Measurements from ENCODE around the gene NUP133.

NUP133 gene

DNA sequence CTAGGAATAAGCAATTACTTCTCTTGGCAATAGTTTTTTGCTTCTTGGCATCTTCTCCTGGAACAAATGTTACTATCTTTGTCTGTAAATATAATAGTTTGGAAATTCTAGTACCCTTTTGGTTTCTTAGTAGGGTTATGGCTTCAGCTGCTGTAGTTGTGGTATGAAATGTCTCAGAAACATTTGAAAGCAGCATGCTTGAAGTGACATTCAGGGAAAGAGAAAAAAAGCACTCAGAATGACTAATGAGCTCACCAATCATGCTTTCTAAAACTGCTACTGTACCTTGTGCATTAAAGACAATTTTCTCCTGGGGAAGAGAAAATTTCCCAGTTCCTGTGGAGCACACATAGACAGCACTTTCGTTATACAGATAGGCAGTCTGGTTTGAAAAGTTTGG is 21.0 kb downstream of the NUP133 start:
- ChIA-PET CTCF (interaction anchor here (0.6 to 1.2 kb wide), 2 partner anchors 11 to 46 kb away, joined by 3 read pairs; no protein-coding TSS in a partner anchor), POLR2A (interaction anchor here (1.1 kb wide), 1 partner anchor 19 kb away, joined by 3 read pairs; no protein-coding TSS in a partner anchor)
- Histone ChIP-seq H3K9me3 (ENCODE audit: control insufficient read depth, insufficient read depth, low read depth, low read length) (no peaks in the 10 kb centered on the region), H3K36me3 (ENCODE audit: control insufficient read depth in 2 of 2, insufficient read depth in 1 of 2, low read length in 2 of 2) (peaks cover 91 to 93% of the 10 kb centered on the region in 2 experiments), H3K27ac (ENCODE audit: extremely low read depth, low read depth, low read length) (no peak overlapping the region), H3K4me3 (ENCODE audit: low read depth, low read length) (no peak overlapping the region), H3K4me1 (ENCODE audit: control insufficient read depth, insufficient read depth, low read length) (no peaks in the 10 kb centered on the region)
- TF ChIP-seq PRDM1 (tag by site-specific recombination; IDR thresholded peaks at IDR 0.05) (peak; percentile 82), OSR2 (tag by site-specific recombination; IDR thresholded peaks at IDR 0.05) (no peak)
- TF ChIP-seq, protein P1, sequence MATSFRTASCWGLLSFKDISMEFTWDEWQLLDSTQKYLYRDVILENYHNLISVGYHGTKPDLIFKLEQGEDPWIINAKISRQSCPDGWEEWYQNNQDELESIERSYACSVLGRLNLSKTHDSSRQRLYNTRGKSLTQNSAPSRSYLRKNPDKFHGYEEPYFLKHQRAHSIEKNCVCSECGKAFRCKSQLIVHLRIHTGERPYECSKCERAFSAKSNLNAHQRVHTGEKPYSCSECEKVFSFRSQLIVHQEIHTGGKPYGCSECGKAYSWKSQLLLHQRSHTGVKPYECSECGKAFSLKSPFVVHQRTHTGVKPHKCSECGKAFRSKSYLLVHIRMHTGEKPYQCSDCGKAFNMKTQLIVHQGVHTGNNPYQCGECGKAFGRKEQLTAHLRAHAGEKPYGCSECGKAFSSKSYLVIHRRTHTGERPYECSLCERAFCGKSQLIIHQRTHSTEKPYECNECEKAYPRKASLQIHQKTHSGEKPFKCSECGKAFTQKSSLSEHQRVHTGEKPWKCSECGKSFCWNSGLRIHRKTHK (tag by site-specific recombination; IDR thresholded peaks at IDR 0.05): no peak

DNA sequence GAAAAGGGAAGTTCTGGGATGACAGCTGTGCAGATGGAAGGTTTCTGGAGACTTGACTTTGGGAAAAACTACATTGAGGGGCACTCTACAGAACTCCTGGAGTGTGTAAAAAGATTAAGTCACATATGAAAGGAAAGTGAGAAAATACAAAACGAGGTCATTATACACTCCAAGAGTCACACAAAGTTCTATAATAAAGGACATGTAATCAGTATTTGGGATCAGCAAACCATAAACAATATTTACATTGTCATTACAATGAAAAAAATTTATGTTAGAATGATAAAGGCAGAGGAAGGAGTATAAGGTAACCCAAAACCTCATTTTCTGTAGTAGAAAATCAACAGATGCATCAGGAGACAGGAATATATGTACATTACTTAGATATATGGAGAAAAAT is 22.8 kb downstream of the NUP133 start:
- Histone ChIP-seq H3K27ac (ENCODE audit: extremely low read depth, low read depth, low read length) (no peak overlapping the region), H3K4me3 (ENCODE audit: low read depth, low read length) (no peak overlapping the region), H3K4me1 (ENCODE audit: control insufficient read depth, insufficient read depth, low read length) (no peaks in the 10 kb centered on the region), H3K9me3 (ENCODE audit: control insufficient read depth, insufficient read depth, low read depth, low read length) (no peaks in the 10 kb centered on the region), H3K36me3 (ENCODE audit: control insufficient read depth in 2 of 2, insufficient read depth in 1 of 2, low read length in 2 of 2) (peaks cover 89 to 92% of the 10 kb centered on the region in 2 experiments)
- POLR2A ChIA-PET: interaction anchor here (1.9 kb wide), 1 partner anchor 23 kb away, joined by 5 read pairs; the partner anchor contains the start of gene NUP133
- CTCF ChIA-PET: interaction anchor here (1.3 to 7.9 kb wide), 2 partner anchors 11 to 229 kb away, joined by 3 to 138 read pairs; no protein-coding TSS in a partner anchor
- TF ChIP-seq, protein P2, sequence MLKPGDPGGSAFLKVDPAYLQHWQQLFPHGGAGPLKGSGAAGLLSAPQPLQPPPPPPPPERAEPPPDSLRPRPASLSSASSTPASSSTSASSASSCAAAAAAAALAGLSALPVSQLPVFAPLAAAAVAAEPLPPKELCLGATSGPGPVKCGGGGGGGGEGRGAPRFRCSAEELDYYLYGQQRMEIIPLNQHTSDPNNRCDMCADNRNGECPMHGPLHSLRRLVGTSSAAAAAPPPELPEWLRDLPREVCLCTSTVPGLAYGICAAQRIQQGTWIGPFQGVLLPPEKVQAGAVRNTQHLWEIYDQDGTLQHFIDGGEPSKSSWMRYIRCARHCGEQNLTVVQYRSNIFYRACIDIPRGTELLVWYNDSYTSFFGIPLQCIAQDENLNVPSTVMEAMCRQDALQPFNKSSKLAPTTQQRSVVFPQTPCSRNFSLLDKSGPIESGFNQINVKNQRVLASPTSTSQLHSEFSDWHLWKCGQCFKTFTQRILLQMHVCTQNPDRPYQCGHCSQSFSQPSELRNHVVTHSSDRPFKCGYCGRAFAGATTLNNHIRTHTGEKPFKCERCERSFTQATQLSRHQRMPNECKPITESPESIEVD (tag by site-specific recombination; IDR thresholded peaks at IDR 0.05): peak; percentile 79
- TF ChIP-seq, protein P3, sequence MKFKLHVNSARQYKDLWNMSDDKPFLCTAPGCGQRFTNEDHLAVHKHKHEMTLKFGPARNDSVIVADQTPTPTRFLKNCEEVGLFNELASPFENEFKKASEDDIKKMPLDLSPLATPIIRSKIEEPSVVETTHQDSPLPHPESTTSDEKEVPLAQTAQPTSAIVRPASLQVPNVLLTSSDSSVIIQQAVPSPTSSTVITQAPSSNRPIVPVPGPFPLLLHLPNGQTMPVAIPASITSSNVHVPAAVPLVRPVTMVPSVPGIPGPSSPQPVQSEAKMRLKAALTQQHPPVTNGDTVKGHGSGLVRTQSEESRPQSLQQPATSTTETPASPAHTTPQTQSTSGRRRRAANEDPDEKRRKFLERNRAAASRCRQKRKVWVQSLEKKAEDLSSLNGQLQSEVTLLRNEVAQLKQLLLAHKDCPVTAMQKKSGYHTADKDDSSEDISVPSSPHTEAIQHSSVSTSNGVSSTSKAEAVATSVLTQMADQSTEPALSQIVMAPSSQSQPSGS (tag by site-specific recombination; IDR thresholded peaks at IDR 0.05; ENCODE audit: low read depth): peak; percentile 67
- TF ChIP-seq ZNF23 (tag by site-specific recombination; IDR thresholded peaks at IDR 0.05; ENCODE audit: borderline replicate concordance) (no peak), ZNF629 (tag by site-specific recombination; IDR thresholded peaks at IDR 0.05) (no peak)
- TF ChIP-seq, protein P4, sequence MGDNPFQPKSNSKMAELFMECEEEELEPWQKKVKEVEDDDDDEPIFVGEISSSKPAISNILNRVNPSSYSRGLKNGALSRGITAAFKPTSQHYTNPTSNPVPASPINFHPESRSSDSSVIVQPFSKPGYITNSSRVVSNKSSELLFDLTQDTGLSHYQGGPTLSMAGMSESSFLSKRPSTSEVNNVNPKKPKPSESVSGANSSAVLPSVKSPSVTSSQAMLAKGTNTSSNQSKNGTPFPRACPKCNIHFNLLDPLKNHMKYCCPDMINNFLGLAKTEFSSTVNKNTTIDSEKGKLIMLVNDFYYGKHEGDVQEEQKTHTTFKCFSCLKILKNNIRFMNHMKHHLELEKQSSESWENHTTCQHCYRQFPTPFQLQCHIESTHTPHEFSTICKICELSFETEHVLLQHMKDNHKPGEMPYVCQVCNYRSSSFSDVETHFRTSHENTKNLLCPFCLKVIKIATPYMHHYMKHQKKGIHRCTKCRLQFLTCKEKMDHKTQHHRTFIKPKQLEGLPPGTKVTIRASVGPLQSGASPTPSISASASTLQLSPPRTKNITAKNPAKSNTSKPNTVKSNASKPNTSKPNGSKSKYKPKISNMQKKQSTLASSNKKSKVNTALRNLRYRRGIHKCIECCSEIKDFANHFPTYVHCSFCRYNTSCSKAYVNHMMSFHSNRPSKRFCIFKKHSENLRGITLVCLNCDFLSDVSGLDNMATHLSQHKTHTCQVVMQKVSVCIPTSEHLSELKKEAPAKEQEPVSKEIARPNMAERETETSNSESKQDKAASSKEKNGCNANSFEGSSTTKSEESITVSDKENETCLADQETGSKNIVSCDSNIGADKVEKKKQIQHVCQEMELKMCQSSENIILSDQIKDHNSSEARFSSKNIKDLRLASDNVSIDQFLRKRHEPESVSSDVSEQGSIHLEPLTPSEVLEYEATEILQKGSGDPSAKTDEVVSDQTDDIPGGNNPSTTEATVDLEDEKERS (tag by site-specific recombination; IDR thresholded peaks at IDR 0.05): no peak

DNA sequence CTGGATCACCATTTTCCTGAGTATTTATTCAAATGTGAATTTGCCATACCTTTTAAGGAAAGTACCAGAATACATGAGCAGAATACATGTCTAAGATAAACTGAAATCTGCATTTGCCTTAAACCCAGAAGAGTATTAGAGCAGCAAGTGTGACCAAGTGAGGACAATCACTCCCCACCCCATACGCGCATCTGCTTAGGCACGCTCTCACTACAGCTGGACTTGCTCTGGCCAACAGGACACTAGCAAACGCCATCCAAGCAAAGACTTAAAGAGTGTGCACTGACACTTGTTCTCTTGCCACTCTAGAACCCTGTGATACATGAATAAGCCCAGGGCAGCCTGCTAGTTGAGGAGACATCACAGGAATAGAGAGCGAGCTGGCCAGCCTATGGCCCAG is 25.6 kb downstream of the NUP133 start:
- Histone ChIP-seq H3K27ac (ENCODE audit: extremely low read depth, low read depth, low read length) (no peak overlapping the region), H3K4me1 (ENCODE audit: control insufficient read depth, insufficient read depth, low read length) (no peaks in the 10 kb centered on the region), H3K9me3 (ENCODE audit: control insufficient read depth, insufficient read depth, low read depth, low read length) (no peaks in the 10 kb centered on the region), H3K4me3 (ENCODE audit: low read depth, low read length) (no peak overlapping the region), H3K36me3 (ENCODE audit: control insufficient read depth in 2 of 2, insufficient read depth in 1 of 2, low read length in 2 of 2) (peaks cover 69 to 93% of the 10 kb centered on the region in 2 experiments)
- CTCF ChIA-PET: interaction anchor here (0.6 to 7.9 kb wide), 44 partner anchors 9 to 818 kb away, joined by 3 to 138 read pairs (median 4); no protein-coding TSS in a partner anchor
- POLR2A ChIA-PET: no interaction called here
- TF ChIP-seq ZBTB1 (tag by site-specific recombination; IDR thresholded peaks at IDR 0.05): no peak
- no peak for TF ChIP-seq EGR2 (tag by site-specific recombination; IDR thresholded peaks at IDR 0.05; ENCODE audit: low read depth)
- TF ChIP-seq ZNF660 (tag by site-specific recombination; IDR thresholded peaks at IDR 0.05): no peak
- TF ChIP-seq, protein P5, sequence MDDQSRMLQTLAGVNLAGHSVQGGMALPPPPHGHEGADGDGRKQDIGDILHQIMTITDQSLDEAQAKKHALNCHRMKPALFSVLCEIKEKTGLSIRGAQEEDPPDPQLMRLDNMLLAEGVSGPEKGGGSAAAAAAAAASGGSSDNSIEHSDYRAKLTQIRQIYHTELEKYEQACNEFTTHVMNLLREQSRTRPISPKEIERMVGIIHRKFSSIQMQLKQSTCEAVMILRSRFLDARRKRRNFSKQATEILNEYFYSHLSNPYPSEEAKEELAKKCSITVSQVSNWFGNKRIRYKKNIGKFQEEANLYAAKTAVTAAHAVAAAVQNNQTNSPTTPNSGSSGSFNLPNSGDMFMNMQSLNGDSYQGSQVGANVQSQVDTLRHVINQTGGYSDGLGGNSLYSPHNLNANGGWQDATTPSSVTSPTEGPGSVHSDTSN (CRISPR knock-in tag; IDR thresholded peaks at IDR 0.05): no peak
- no peak for TF ChIP-seq ZFP41 (tag by site-specific recombination; IDR thresholded peaks at IDR 0.05; ENCODE audit: borderline replicate concordance)
- TF ChIP-seq, protein P4 (tag by site-specific recombination; IDR thresholded peaks at IDR 0.05): no peak
- no peak for TF ChIP-seq KLF16 (tag by site-specific recombination; IDR thresholded peaks at IDR 0.05)
- no peak for TF ChIP-seq ZNF747 (tag by site-specific recombination; IDR thresholded peaks at IDR 0.05)
- TF ChIP-seq ZNF157 (tag by site-specific recombination; IDR thresholded peaks at IDR 0.05): no peak
- TF ChIP-seq, protein P3 (tag by site-specific recombination; IDR thresholded peaks at IDR 0.05; ENCODE audit: low read depth): no peak
